Measurements from ENCODE around the gene TCOF1.

Gene TCOF1

DNA sequence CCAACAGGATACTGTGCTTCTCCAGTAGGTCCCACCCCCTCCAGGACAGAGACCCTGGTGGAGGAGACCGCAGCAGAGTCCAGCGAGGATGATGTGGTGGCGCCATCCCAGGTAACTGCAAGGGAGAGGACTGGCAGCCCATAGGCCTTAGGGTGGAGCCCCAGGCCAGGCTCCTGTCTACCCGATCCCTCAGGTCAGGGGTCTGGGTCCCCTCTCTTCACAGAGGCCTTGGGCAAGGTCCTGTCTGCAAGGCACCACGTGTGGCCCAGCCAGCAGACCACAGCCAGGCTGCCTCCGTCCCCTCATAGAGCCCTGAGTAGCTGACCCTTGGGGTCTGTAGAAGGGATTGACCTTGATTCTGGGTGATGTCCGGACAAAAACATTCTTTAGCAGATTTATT is 35.2 kb downstream of the TCOF1 start:
- POLR2A ChIA-PET = no interaction called here

GRCh38 chr5:150393096-150393645 is 35.7 kb downstream of the TCOF1 start:
- no peak for DNase-seq (ENCODE audit: low read depth, low spot score)
- ChIA-PET CTCF (no interaction called here), POLR2A (no interaction called here)
- TF ChIP-seq CTCF (IDR thresholded peaks at IDR 0.05; ENCODE audit: insufficient read depth, low read length, missing control alignments) = no peak
- no peak overlapping the region for H3K4me3 ChIP-seq (ENCODE audit: low read depth, low read length)

More for the DNA sequence above, 35.2 kb downstream of the TCOF1 start:
- H3K4me3 ChIP-seq (ENCODE audit: low read depth, low read length) = no peak overlapping the region
- DNase-seq (ENCODE audit: low read depth, low spot score) = no peak
- CTCF ChIA-PET = interaction anchor here (0.8 kb wide), 1 partner anchor 11 kb away, joined by 3 read pairs; no protein-coding TSS in a partner anchor
- TF ChIP-seq CTCF (IDR thresholded peaks at IDR 0.05; ENCODE audit: insufficient read depth, low read length, missing control alignments) = no peak

DNA sequence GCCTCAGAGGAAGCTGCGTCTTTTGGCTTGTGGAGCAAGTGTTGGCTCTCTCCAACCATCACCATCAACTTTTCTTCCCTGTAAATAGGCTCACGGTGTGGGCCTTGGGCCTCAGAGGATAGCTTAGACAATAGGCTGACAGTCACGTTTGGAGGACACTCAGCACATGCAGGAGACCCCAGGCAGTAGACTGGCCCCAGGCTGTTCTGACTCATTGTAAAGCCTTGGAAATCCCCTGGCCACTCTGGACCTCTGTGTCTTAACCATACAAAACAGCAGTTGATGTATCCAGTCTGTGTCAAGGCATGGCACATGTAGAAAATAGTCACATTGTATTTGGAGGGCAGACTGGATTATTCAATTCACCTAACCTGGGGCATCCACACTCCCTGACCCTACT is 36.6 kb downstream of the TCOF1 start:
- CTCF ChIA-PET = interaction anchor here (1.0 kb wide), 1 partner anchor 9 kb away, joined by 3 read pairs; no protein-coding TSS in a partner anchor
- TF ChIP-seq CTCF (IDR thresholded peaks at IDR 0.05; ENCODE audit: insufficient read depth, low read length, missing control alignments) = no peak
- no peak overlapping the region for H3K4me3 ChIP-seq (ENCODE audit: low read depth, low read length)
- no peak for DNase-seq (ENCODE audit: low read depth, low spot score)
- POLR2A ChIA-PET = no interaction called here

DNA sequence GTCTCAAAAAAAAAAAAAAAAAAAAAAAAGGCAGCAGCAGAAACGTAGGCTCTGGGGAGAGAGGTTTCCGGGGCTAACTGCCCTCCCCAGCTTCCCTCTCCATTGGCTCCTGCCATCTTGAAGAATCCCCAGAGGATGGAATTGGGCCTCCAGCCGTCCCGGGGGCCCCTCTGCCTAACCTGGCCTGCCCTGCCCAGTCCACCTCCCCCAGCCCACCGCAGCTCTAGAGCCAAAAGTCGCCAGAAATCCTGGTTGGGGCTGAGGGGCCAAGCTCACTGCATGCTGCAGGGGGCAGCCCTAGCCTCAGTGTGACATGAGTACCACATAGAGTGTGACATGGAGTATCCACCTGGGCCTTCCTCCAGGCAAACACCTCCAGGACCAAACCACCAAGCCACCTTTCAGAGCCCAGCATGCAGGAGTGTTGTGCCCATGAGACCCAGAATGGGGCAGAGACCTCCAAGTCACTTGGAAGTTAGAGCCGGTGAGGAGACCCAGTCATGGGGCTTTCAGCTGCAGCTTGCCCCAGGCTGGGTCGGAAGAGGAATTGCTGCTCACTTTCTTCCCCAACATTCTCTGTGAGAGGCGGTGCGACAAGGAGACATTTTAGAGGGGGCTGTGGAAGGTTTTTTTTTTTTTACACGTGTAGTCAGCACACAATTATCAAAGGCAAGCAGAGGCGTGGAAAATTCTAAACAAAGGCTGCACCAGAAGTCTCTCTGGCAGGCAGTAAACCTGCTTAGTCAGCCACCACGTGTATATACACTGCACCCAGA is 37.6 kb downstream of the TCOF1 start:
- CTCF ChIA-PET = interaction anchor here (1.0 to 1.4 kb wide), 2 partner anchors 10 to 41 kb away, joined by 3 to 5 read pairs; no protein-coding TSS in a partner anchor
- no peak overlapping the region for H3K4me3 ChIP-seq (ENCODE audit: low read depth, low read length)
- TF ChIP-seq CTCF (IDR thresholded peaks at IDR 0.05; ENCODE audit: insufficient read depth, low read length, missing control alignments) = no peak
- POLR2A ChIA-PET = no interaction called here
- DNase-seq (ENCODE audit: low read depth, low spot score) = no peak

DNA sequence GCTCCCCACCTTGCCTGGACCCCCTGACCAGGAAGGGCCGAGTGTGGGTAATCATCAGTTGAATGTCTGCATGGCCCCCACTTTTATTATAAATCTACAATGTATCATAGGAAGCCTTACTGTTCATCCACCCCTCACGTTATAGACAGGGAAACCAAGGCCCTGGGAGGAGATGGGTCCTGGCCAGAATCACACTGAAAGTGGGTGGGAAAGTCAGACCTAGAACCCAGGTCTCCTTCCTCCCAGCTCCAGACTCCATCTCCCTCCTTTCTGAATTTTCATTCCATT is 38.1 kb downstream of the TCOF1 start:
- no peak overlapping the region for H3K4me3 ChIP-seq (ENCODE audit: low read depth, low read length)
- no peak for TF ChIP-seq CTCF (IDR thresholded peaks at IDR 0.05; ENCODE audit: insufficient read depth, low read length, missing control alignments)
- CTCF ChIA-PET = interaction anchor here (1.4 kb wide), 1 partner anchor 41 kb away, joined by 5 read pairs; no protein-coding TSS in a partner anchor
- POLR2A ChIA-PET = no interaction called here
- DNase-seq (ENCODE audit: low read depth, low spot score) = no peak

DNA sequence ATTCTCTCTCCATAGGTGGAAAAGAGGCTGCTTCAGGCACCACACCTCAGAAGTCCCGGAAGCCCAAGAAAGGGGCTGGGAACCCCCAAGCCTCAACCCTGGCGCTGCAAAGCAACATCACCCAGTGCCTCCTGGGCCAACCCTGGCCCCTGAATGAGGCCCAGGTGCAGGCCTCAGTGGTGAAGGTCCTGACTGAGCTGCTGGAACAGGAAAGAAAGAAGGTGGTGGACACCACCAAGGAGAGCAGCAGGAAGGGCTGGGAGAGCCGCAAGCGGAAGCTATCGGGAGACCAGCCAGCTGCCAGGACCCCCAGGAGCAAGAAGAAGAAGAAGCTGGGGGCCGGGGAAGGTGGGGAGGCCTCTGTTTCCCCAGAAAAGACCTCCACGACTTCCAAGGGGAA is 38.8 kb downstream of the TCOF1 start:
- TF ChIP-seq CTCF (IDR thresholded peaks at IDR 0.05; ENCODE audit: insufficient read depth, low read length, missing control alignments) = no peak
- no peak for DNase-seq (ENCODE audit: low read depth, low spot score)
- POLR2A ChIA-PET = no interaction called here
- CTCF ChIA-PET = interaction anchor here (0.8 to 2.1 kb wide), 3 partner anchors 9 to 46 kb away, joined by 3 to 8 read pairs (median 6); no protein-coding TSS in a partner anchor
- H3K4me3 ChIP-seq (ENCODE audit: low read depth, low read length) = no peak overlapping the region
